Measurements from ENCODE around the gene NR3C1. TPM values are rescaled to one million over a fixed set of nuclear protein-coding genes. Genes with fewer than 3 reads are reported as not detected.

The NR3C1 gene
- total and polyA plus RNA-seq, 7 experiments from 2014 or later = 68.0 to 140 (median 100.0) TPM

DNA sequence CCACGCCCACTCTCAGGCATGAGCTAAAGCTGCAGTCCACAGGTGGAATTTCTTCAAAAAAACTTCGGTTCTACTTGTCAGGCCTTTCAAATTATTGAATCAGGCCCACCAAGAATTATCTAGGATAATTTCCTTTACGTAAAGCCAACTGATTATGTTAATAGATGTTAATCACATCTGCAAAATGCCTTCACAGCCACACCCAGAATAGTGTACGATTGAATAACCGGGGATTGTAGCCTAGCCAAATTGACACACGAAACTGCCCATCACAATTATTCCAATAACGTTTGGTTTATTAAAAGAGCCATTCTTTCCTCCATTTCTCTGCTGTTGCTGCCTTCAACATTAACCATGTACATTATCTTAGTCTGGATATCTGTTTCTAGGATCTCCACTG, 148.7 kb downstream of the NR3C1 start:
- ChIA-PET POLR2A (no interaction called here), CTCF (no interaction called here)
- Histone ChIP-seq H3K4me3 (ENCODE audit: low read length) (no peak overlapping the region), H3K27ac (ENCODE audit: low read depth, low read length) (no peak overlapping the region), H3K27me3 (ENCODE audit: control insufficient read depth in 2 of 2, insufficient read depth in 2 of 2, low read length in 2 of 2) (no peaks in the 10 kb centered on the region), H3K4me1 (ENCODE audit: control insufficient read depth in 2 of 2, insufficient read depth in 2 of 2, low read length in 2 of 2) (no peaks in the 10 kb centered on the region), H3K36me3 (ENCODE audit: control insufficient read depth in 2 of 3, insufficient read depth in 3 of 3, low read length in 3 of 3) (no peaks in the 10 kb centered on the region), H3K9me3 (ENCODE audit: control insufficient read depth in 2 of 3, low read length in 3 of 3) (no peaks in the 10 kb centered on the region)
- H3K27me3 Mint-ChIP-seq = no peaks in the 10 kb centered on the region
- no peaks in the 10 kb centered on the region for H3K36me3 Mint-ChIP-seq
- no peak overlapping the region for H3K27ac Mint-ChIP-seq
- no peak overlapping the region for H3K4me3 Mint-ChIP-seq
- H3K4me1 Mint-ChIP-seq = no peaks in the 10 kb centered on the region
- DNase-seq (no peak), ATAC-seq (no peak)
- intact Hi-C loops (cut with micrococcal nuclease) = no loop called here
- no peaks in the 10 kb centered on the region for H3K9me3 Mint-ChIP-seq

DNA sequence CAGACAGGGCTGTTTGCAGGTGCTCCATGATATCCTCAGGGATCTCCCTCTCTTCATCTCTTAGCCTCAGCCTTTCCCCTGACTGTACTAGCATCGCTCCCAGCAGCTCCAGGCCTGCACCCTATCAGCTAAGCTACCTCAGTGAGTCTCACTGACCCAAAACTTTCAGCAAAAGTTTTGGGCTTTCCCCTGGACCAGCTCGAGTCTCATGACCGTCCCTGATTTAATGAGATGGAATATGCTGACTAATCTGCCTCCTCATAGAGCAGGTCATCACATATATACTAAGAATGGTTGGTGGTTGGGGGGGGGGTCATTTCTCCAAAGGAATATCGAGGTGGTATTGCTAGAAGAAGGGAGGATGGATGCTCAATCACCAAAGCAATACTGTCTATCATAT, 151.5 kb downstream of the NR3C1 start:
- no peak overlapping the region for H3K27ac Mint-ChIP-seq
- H3K4me3 Mint-ChIP-seq = no peak overlapping the region

DNA sequence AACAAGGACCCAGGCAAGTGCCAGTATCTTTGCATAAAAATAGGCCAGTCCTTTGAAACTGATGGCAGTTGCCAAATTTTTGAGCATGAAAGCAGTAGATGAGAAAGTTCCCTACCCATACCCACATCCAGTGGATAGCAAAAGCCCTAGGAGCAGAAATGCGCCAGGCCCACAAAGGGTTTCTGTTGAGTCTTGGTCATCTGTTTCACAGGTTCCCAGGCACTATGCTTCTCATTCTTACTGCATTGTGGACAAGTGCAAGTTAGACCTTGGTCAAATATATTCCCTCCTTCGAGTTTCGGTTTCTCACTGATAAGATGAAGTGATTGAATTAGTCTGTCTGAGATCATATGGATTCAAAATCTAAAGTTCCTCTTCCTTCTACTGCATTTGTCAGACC, 152.3 kb downstream of the NR3C1 start:
- no peak overlapping the region for H3K27ac ChIP-seq (ENCODE audit: low read depth, low read length)
- no peak overlapping the region for H3K4me3 ChIP-seq (ENCODE audit: low read length)
- H3K4me1 ChIP-seq (ENCODE audit: control insufficient read depth in 2 of 2, insufficient read depth in 2 of 2, low read length in 2 of 2) = no peaks in the 10 kb centered on the region
- intact Hi-C loops (cut with micrococcal nuclease) = no loop called here
- no peaks in the 10 kb centered on the region for H3K27me3 ChIP-seq (ENCODE audit: control insufficient read depth in 2 of 2, insufficient read depth in 2 of 2, low read length in 2 of 2)
- no peaks in the 10 kb centered on the region for H3K36me3 ChIP-seq (ENCODE audit: control insufficient read depth in 2 of 3, insufficient read depth in 3 of 3, low read length in 3 of 3)
- peaks cover 0 to 8% (median 0%) of the 10 kb centered on the region in 11 donors for H3K9me3 Mint-ChIP-seq
- no peaks in the 10 kb centered on the region for H3K4me1 Mint-ChIP-seq
- ATAC-seq (no peak), DNase-seq (no peak)
- POLR2A ChIA-PET = no interaction called here
- no peaks in the 10 kb centered on the region for H3K9me3 ChIP-seq (ENCODE audit: control insufficient read depth in 2 of 3, low read length in 3 of 3)
- H3K36me3 Mint-ChIP-seq = peaks cover 0 to 8% (median 0%) of the 10 kb centered on the region in 5 donors
- CTCF ChIA-PET = no interaction called here
- H3K27ac Mint-ChIP-seq = no peak overlapping the region
- H3K4me3 Mint-ChIP-seq = no peak overlapping the region
- no peaks in the 10 kb centered on the region for H3K27me3 Mint-ChIP-seq

More for the DNA sequence above, 151.5 kb downstream of the NR3C1 start:
- Histone ChIP-seq H3K9me3 (ENCODE audit: control insufficient read depth in 2 of 3, low read length in 3 of 3) (no peaks in the 10 kb centered on the region), H3K4me1 (ENCODE audit: control insufficient read depth in 2 of 2, insufficient read depth in 2 of 2, low read length in 2 of 2) (no peaks in the 10 kb centered on the region), H3K36me3 (ENCODE audit: control insufficient read depth in 2 of 3, insufficient read depth in 3 of 3, low read length in 3 of 3) (no peaks in the 10 kb centered on the region), H3K27ac (ENCODE audit: low read depth, low read length) (no peak overlapping the region), H3K27me3 (ENCODE audit: control insufficient read depth in 2 of 2, insufficient read depth in 2 of 2, low read length in 2 of 2) (no peaks in the 10 kb centered on the region), H3K4me3 (ENCODE audit: low read length) (no peak overlapping the region)
- no peaks in the 10 kb centered on the region for H3K4me1 Mint-ChIP-seq
- H3K27me3 Mint-ChIP-seq = no peaks in the 10 kb centered on the region
- H3K9me3 Mint-ChIP-seq = peaks cover 0 to 7% (median 0%) of the 10 kb centered on the region in 11 donors
- ATAC-seq (no peak), DNase-seq (no peak)
- ChIA-PET CTCF (no interaction called here), POLR2A (interaction anchor here (0.7 kb wide), 1 partner anchor 38 kb away, joined by 3 read pairs; no protein-coding TSS in a partner anchor)
- intact Hi-C loops (cut with micrococcal nuclease) = no loop called here
- peaks cover 0 to 6% (median 0%) of the 10 kb centered on the region in 5 donors for H3K36me3 Mint-ChIP-seq

DNA sequence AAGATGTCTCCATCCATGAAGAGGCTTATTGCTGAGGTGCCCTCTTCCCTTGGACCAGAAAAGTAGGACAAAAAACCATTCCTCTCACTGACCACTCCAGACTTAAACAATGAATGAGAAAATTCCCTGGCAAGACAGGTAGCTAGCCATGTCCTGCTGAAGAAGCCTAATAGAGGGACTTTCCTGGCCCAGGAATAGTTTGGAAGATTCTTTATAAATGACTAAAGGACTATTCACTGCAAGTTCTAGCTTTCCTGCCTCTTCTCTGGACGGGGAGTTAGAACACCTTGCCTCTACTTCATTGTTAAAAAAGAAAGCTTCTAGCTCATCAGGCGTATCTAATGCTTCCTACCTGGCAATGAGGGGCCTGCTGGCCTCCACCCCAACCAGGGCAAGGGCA, 153.6 kb downstream of the NR3C1 start:
- Histone ChIP-seq H3K27me3 (ENCODE audit: control insufficient read depth in 2 of 2, insufficient read depth in 2 of 2, low read length in 2 of 2) (no peaks in the 10 kb centered on the region), H3K36me3 (ENCODE audit: control insufficient read depth in 2 of 3, insufficient read depth in 3 of 3, low read length in 3 of 3) (no peaks in the 10 kb centered on the region), H3K4me3 (ENCODE audit: low read length) (no peak overlapping the region), H3K9me3 (ENCODE audit: control insufficient read depth in 2 of 3, low read length in 3 of 3) (no peaks in the 10 kb centered on the region), H3K27ac (ENCODE audit: low read depth, low read length) (no peak overlapping the region), H3K4me1 (ENCODE audit: control insufficient read depth in 2 of 2, insufficient read depth in 2 of 2, low read length in 2 of 2) (no peaks in the 10 kb centered on the region)
- no peak for ATAC-seq
- Mint-ChIP-seq H3K4me1 (no peaks in the 10 kb centered on the region), H3K27ac (no peak overlapping the region), H3K27me3 (no peaks in the 10 kb centered on the region), H3K36me3 (peaks cover 0 to 9% (median 0%) of the 10 kb centered on the region in 5 donors), H3K4me3 (no peak overlapping the region), H3K9me3 (peaks cover 0 to 16% (median 1%) of the 10 kb centered on the region in 11 donors)
- POLR2A ChIA-PET = no interaction called here
- intact Hi-C loops (cut with micrococcal nuclease) = no loop called here
- CTCF ChIA-PET = no interaction called here
- DNase-seq = no peak

DNA sequence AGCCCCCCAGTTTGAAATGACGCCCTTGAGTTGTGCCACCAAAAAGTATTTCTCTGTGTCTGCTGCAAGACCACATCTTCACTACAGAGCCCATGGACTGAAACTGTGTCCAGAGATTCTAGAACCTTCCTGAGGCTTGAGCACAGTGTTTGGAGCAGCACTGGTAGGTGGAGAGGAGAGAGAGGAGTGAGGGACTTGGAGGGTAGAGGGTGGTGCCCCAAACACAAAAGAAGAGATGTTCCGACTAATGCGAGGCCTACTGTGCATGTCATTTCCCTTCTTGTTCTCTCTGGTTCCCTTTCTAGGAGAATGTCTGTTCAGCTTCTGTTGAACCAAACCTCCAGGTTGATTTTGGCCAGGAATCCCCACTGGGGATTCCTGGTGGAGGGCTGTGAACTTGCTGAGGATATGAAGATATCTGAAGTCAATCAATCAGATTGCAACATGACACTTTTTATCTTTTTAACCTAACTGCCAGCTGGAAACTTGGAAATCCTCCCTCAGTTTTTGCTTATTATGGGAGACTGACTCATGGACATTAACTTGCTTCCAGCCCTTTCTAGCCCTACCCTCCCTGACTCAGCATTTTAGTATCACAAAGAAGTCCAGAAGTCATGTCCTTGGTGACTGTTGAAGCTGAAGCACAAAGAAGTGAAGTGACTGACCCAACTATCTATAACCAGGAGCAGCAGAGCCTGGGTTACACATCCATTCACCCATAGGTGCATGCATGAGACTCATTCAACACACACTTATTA, 154.5 kb downstream of the NR3C1 start:
- no peaks in the 10 kb centered on the region for H3K4me1 Mint-ChIP-seq
- no peak overlapping the region for H3K4me3 Mint-ChIP-seq
- peaks cover 0 to 9% (median 0%) of the 10 kb centered on the region in 5 donors for H3K36me3 Mint-ChIP-seq
- no peak overlapping the region for H3K4me3 ChIP-seq (ENCODE audit: low read length)
- intact Hi-C loops (cut with micrococcal nuclease) = no loop called here
- ATAC-seq (no peak), DNase-seq (no peak)
- no peak overlapping the region for H3K27ac ChIP-seq (ENCODE audit: low read depth, low read length)
- ChIA-PET CTCF (no interaction called here), POLR2A (no interaction called here)
- no peaks in the 10 kb centered on the region for H3K36me3 ChIP-seq (ENCODE audit: control insufficient read depth in 2 of 3, insufficient read depth in 3 of 3, low read length in 3 of 3)
- H3K27ac Mint-ChIP-seq = no peak overlapping the region
- peaks cover 0 to 16% (median 2%) of the 10 kb centered on the region in 11 donors for H3K9me3 Mint-ChIP-seq
- H3K9me3 ChIP-seq (ENCODE audit: control insufficient read depth in 2 of 3, low read length in 3 of 3) = no peaks in the 10 kb centered on the region
- no peaks in the 10 kb centered on the region for H3K4me1 ChIP-seq (ENCODE audit: control insufficient read depth in 2 of 2, insufficient read depth in 2 of 2, low read length in 2 of 2)
- no peaks in the 10 kb centered on the region for H3K27me3 Mint-ChIP-seq
- no peaks in the 10 kb centered on the region for H3K27me3 ChIP-seq (ENCODE audit: control insufficient read depth in 2 of 2, insufficient read depth in 2 of 2, low read length in 2 of 2)

DNA sequence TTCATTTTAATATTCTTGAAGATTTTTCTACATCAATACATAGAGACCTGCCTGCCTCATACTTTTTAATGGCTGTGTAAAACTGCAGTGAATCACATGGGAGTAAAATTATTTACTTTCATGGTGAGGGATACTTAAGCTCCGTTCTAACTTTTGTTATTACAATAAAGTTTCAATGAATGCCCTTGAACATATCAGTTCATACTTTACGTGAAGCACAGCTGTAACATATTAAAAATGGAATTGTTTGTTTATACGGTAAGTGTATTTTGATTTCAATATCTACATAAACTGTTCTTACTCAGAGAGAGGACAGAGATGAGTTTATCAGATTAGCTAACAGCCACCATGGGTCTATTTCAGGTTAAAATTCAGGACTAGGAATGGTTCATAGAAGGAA, 155.1 kb downstream of the NR3C1 start:
- H3K27ac Mint-ChIP-seq = no peak overlapping the region
- H3K27ac ChIP-seq (ENCODE audit: low read depth, low read length) = no peak overlapping the region
- CTCF ChIA-PET = no interaction called here

DNA sequence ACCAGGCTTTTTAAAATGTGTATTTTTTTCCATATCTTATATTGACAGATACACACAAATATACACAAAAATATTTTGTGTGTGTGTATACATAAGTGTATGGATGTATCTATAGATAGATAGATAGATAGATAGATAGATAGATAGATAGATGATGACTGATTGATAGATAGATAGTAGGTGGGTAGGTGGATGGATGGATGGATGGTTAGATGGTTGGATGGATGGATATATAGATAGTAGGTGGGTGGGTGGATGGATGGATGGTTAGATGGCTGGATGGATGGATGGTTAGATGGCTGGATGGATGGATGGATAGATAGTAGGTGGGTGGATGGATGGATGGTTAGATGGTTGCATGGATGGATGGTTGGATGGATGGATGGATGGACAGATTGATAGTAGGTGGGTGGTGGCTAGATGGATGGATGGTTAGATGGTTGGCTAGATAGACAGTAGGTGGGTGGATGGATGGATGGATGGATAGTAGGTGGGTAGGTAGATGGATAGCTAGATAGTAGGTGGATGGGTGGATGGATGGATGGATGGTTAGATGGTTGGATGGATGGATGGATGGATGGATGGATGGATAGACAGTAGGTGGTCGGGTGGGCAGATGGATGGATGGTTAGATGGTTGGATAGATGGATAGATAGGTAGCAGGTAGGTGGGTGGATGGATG, 156.2 kb downstream of the NR3C1 start:
- Histone ChIP-seq H3K4me3 (ENCODE audit: low read length) (no peak overlapping the region), H3K27ac (ENCODE audit: low read depth, low read length) (no peak overlapping the region), H3K9me3 (ENCODE audit: control insufficient read depth in 2 of 3, low read length in 3 of 3) (no peaks in the 10 kb centered on the region), H3K27me3 (ENCODE audit: control insufficient read depth in 2 of 2, insufficient read depth in 2 of 2, low read length in 2 of 2) (no peaks in the 10 kb centered on the region), H3K36me3 (ENCODE audit: control insufficient read depth in 2 of 3, insufficient read depth in 3 of 3, low read length in 3 of 3) (no peaks in the 10 kb centered on the region), H3K4me1 (ENCODE audit: control insufficient read depth in 2 of 2, insufficient read depth in 2 of 2, low read length in 2 of 2) (no peaks in the 10 kb centered on the region)
- no peak for ATAC-seq
- Mint-ChIP-seq H3K36me3 (peaks cover 0 to 9% (median 0%) of the 10 kb centered on the region in 5 donors), H3K4me3 (no peak overlapping the region), H3K27me3 (no peaks in the 10 kb centered on the region), H3K9me3 (peaks cover 0 to 16% (median 2%) of the 10 kb centered on the region in 11 donors), H3K27ac (no peak overlapping the region), H3K4me1 (no peaks in the 10 kb centered on the region)
- ChIA-PET POLR2A (no interaction called here), CTCF (no interaction called here)
- intact Hi-C loops (cut with micrococcal nuclease) = no loop called here
- no peak for DNase-seq

More for the DNA sequence above, 155.1 kb downstream of the NR3C1 start:
- POLR2A ChIA-PET = no interaction called here
- no peaks in the 10 kb centered on the region for H3K36me3 ChIP-seq (ENCODE audit: control insufficient read depth in 2 of 3, insufficient read depth in 3 of 3, low read length in 3 of 3)
- Mint-ChIP-seq H3K4me3 (no peak overlapping the region), H3K27me3 (no peaks in the 10 kb centered on the region), H3K36me3 (peaks cover 0 to 9% (median 0%) of the 10 kb centered on the region in 5 donors), H3K4me1 (no peaks in the 10 kb centered on the region), H3K9me3 (peaks cover 0 to 16% (median 2%) of the 10 kb centered on the region in 11 donors)
- H3K4me1 ChIP-seq (ENCODE audit: control insufficient read depth in 2 of 2, insufficient read depth in 2 of 2, low read length in 2 of 2) = no peaks in the 10 kb centered on the region
- intact Hi-C loops (cut with micrococcal nuclease) = no loop called here
- no peak overlapping the region for H3K4me3 ChIP-seq (ENCODE audit: low read length)
- H3K9me3 ChIP-seq (ENCODE audit: control insufficient read depth in 2 of 3, low read length in 3 of 3) = no peaks in the 10 kb centered on the region
- DNase-seq (no peak), ATAC-seq (no peak)
- no peaks in the 10 kb centered on the region for H3K27me3 ChIP-seq (ENCODE audit: control insufficient read depth in 2 of 2, insufficient read depth in 2 of 2, low read length in 2 of 2)

All from naive thymus-derived CD4-positive, alpha-beta T cell (primary cell).